K562 (cell line): ENCODE data around the gene AKAP7. TPM values are rescaled to one million over a fixed set of nuclear protein-coding genes. Genes with fewer than 3 reads are reported as not detected.

ENCODE experiments used
- ATAC-seq: fragments of 200-7000 bp; cut with Tn5 transposase; 3 replicates; pipeline ENCODE4 v1.9.1; 2020; ENCODE audit warnings: moderate library complexity
- BruUV-seq: library from RNA; stranded (reverse); fragments of 400-500 nt; replicated peaks from 2 replicates; lab custom pipeline; 2021; lab: Mats Ljungman, UMichigan
- CTCF ChIA-PET: fragments of 300-600 bp; formaldehyde crosslinking; extraction: SDS; loops from one replicate; lab custom pipeline; 2021; ENCODE audit warnings: low intra/inter-chr PET ratio; lab: Yijun Ruan, JAX
- POLR2A ChIA-PET: fragments of 300-600, 350-650 bp; sonication (Branson Sonifier 250); formaldehyde crosslinking; extraction: SDS; loops from one replicate; lab custom pipeline; 2021; ENCODE audit warnings: antibody characterized with exemption, inconsistent platforms; lab: Yijun Ruan, JAX
- DNase-seq, 4 experiments: peaks; one replicate each; pipeline versions ENCODE4 v3.0.0 to v3.0.0-alpha.2; 2011 to 2018; ENCODE audit warnings: low spot score in 3 of 4, mixed read lengths in 3 of 4; ENCODE audit errors: extremely low read depth in 1 of 4
- FAIRE-seq: peaks from 2 replicates; lab custom pipeline; 2011; peaks lifted over from hg19 to GRCh38; lab: Jason Lieb, UNC
- H2AFZ ChIP-seq: 2 replicates; pipeline ENCODE4 v1.6.0; 2011; ENCODE audit warnings: low read depth, low read length, control low read depth, inconsistent platforms
- H3K27ac ChIP-seq: fragments of 200-600 bp; 3 replicates; pipeline ENCODE4 v1.8.0; 2011; ENCODE audit warnings: low read depth, mild to moderate bottlenecking, control low read depth, inconsistent platforms, low read length, moderate library complexity, mixed read lengths; ENCODE audit errors: extremely low read depth
- H3K27me3 ChIP-seq, 2 experiments: fragments of 300-600 bp in 1 of 2; 2 replicates in 1 of 2; 3 replicates in 1 of 2; pipeline versions ENCODE4 v1.6.0 to v1.8.0; 2011; ENCODE audit warnings: inconsistent platforms in 2 of 2, low read length in 2 of 2, mild to moderate bottlenecking in 1 of 2, mixed read lengths in 1 of 2, moderate library complexity in 1 of 2; ENCODE audit not compliant: control insufficient read depth in 2 of 2, insufficient read depth in 2 of 2
- H3K36me3 ChIP-seq: fragments of 300-600 bp; 3 replicates; pipeline ENCODE4 v1.8.0; 2011; ENCODE audit warnings: mild to moderate bottlenecking, low read length, inconsistent platforms; ENCODE audit not compliant: control insufficient read depth, insufficient read depth
- H3K4me1 ChIP-seq, 2 experiments: fragments of 200-600 bp in 1 of 2; replicated peaks in 1 of 2; 2 replicates in 1 of 2; 3 replicates in 1 of 2; pipeline versions ENCODE4 v1.5.1 to v1.8.0; 2011; ENCODE audit warnings: inconsistent platforms in 2 of 2, low read length in 2 of 2, mild to moderate bottlenecking in 1 of 2, mixed read lengths in 1 of 2, moderate library complexity in 1 of 2; ENCODE audit not compliant: control insufficient read depth in 2 of 2, insufficient read depth in 2 of 2
- H3K4me2 ChIP-seq: 2 replicates; pipeline ENCODE4 v1.6.1; 2011; ENCODE audit warnings: low read length, control low read depth, inconsistent platforms, mixed read lengths; ENCODE audit not compliant: insufficient read depth
- H3K4me3 ChIP-seq: fragments of 200-600 bp; sonication (generic), shearing (Covaris generic); 2 replicates; pipeline ENCODE4 v1.5.1; 2016; ENCODE audit warnings: control low read depth, inconsistent platforms
- H3K79me2 ChIP-seq: fragments of 200-600 bp; 3 replicates; pipeline ENCODE4 v1.8.0; 2011; ENCODE audit warnings: low read length, inconsistent platforms; ENCODE audit not compliant: control insufficient read depth, insufficient read depth
- H3K9ac ChIP-seq, 2 experiments: 2 replicates each; pipeline versions ENCODE4 v1.6.0 to v1.6.1; 2011; ENCODE audit warnings: low read depth in 2 of 2, low read length in 2 of 2, control low read depth in 1 of 2, inconsistent platforms in 1 of 2, mild to moderate bottlenecking in 1 of 2, mixed read lengths in 1 of 2; ENCODE audit not compliant: insufficient read depth in 1 of 2
- H3K9me1 ChIP-seq: one replicate; pipeline ENCODE4 v1.6.0; 2011; ENCODE audit warnings: inconsistent platforms, mild to moderate bottlenecking, low read length, moderate library complexity; ENCODE audit not compliant: control insufficient read depth, insufficient read depth
- H3K9me3 ChIP-seq: replicated peaks from 2 replicates; pipeline ENCODE4 v1.5.1; 2011; ENCODE audit warnings: low read depth, low read length, inconsistent platforms; ENCODE audit not compliant: control insufficient read depth, insufficient read depth
- H4K20me1 ChIP-seq: replicated peaks from 2 replicates; pipeline ENCODE4 v1.6.1; 2011; ENCODE audit warnings: low read length, inconsistent platforms, mixed read lengths; ENCODE audit not compliant: control insufficient read depth, insufficient read depth
- BHLHE40 ChIP-seq: IDR thresholded peaks from 2 replicates; pipeline ENCODE4 v1.6.1; 2011; ENCODE audit warnings: low read length, improper control_type of control experiment
- CREB1 ChIP-seq, 2 experiments: sonication (generic) in 1 of 2; formaldehyde crosslinking in 1 of 2; IDR thresholded peaks; 2 replicates each; pipeline versions ENCODE4 v1.6.1 to v1.8.0; 2012 to 2022; ENCODE audit warnings: inconsistent platforms in 1 of 2, mild to moderate bottlenecking in 1 of 2, missing genetic modification reagents in 1 of 2, moderate library complexity in 1 of 2
- DMBX1 ChIP-seq: fragments of 250-450 bp; sonication (Bioruptor Pico); IDR thresholded peaks from 2 replicates; pipeline ENCODE4 v1.8.0; 2022; ENCODE audit warnings: inconsistent platforms, mild to moderate bottlenecking, moderate library complexity, borderline replicate concordance
- ESRRB ChIP-seq: fragments of 250-450 bp; sonication (Bioruptor Pico); IDR thresholded peaks from 2 replicates; pipeline ENCODE4 v1.5.0; 2020; ENCODE audit warnings: mild to moderate bottlenecking, moderate library complexity, borderline replicate concordance
- ETS1 ChIP-seq: conservative IDR thresholded peaks from 2 replicates; pipeline ENCODE4 v1.6.1; 2011; ENCODE audit warnings: low read depth, mild to moderate bottlenecking, low read length; ENCODE audit not compliant: control insufficient read depth
- MAX ChIP-seq: sonication (generic); formaldehyde crosslinking; IDR thresholded peaks from 2 replicates; pipeline ENCODE4 v1.9.0; 2022; ENCODE audit warnings: mild to moderate bottlenecking, missing genetic modification reagents
- MYC ChIP-seq, 2 experiments: fragments of 250-450 bp in 1 of 2; sonication (Bioruptor Pico) in 1 of 2; IDR thresholded peaks; 2 replicates each; pipeline versions ENCODE4 v1.5.1 to v1.6.1; 2012 to 2021; ENCODE audit warnings: low read depth in 2 of 2, borderline replicate concordance in 1 of 2, improper control_type of control experiment in 1 of 2, low read length in 1 of 2, mild to moderate bottlenecking in 1 of 2, moderate library complexity in 1 of 2
- NFYB ChIP-seq: IDR thresholded peaks from 2 replicates; pipeline ENCODE4 v1.6.1; 2011; ENCODE audit warnings: mild to moderate bottlenecking, moderate library complexity; ENCODE audit not compliant: insufficient read length; ENCODE audit errors: extremely low read depth
- ZBTB8A ChIP-seq: fragments of 450-650 bp; IDR thresholded peaks from 2 replicates; pipeline ENCODE4 v1.6.1; 2018; ENCODE audit warnings: mild to moderate bottlenecking, moderate library complexity; ENCODE audit not compliant: partially characterized antibody
- ZKSCAN1 ChIP-seq: fragments of 150-350 bp; IDR thresholded peaks from 2 replicates; pipeline ENCODE4 v1.6.1; 2016; ENCODE audit warnings: low read depth, low read length
- ZNF395 ChIP-seq: fragments of 200-800 bp; sonication (Bioruptor generic); IDR thresholded peaks from 2 replicates; pipeline ENCODE4 v1.6.1; 2017; ENCODE audit warnings: missing genetic modification characterization, missing compliant biosample characterization
- WGBS: fragments of 100-300 bp; shearing (Covaris generic); methylation state at CpG from one replicate; pipeline ENCODE4 v1.1.6; 2016; ENCODE audit warnings: low coverage, mixed read lengths; ENCODE audit not compliant: insufficient coverage; ENCODE audit errors: missing lambda C conversion rate; 5-methylcytosine and 5-hydroxymethylcytosine counted together
- in situ Hi-C: fragments of 300-500 bp; cut with MboI; formaldehyde crosslinking; loops from 4 replicates; pipeline ENCODE4 v1.15.0; 2018; ENCODE audit warnings: inconsistent platforms, mixed read lengths
- intact Hi-C: fragments of 100-400 bp; cut with micrococcal nuclease; formaldehyde crosslinking; loops from 2 replicates; pipeline ENCODE4 v1.14.2; 2022
- polyA plus RNA-seq, 8 experiments: library from polyadenylated mRNA; depleted of rRNA in 4 of 8; stranded (reverse) in 5 of 8; unstranded in 3 of 8; fragments of >200 nt; fragmentation: Nextera tagmentation in 2 of 8; fragmentation: Illumina TruSeq in 1 of 8; extraction: Ambion mirVana in 2 of 8; extraction: Trizol in 1 of 8; gene quantifications; 2 replicates each; pipeline versions ENCODE4 v1.2.1 to v1.2.3, GENCODE V29; 2011 to 2014; ENCODE audit warnings: inconsistent platforms in 1 of 8, missing spikeins in 1 of 8
- total RNA-seq, 7 experiments: library from RNA; depleted of rRNA in 6 of 7; stranded (reverse); fragments of >200 nt in 6 of 7; fragmentation: Illumina TruSeq in 2 of 7; extraction: Trizol in 2 of 7; gene quantifications; 2 replicates each; pipeline versions ENCODE4 v1.2.1 to v1.2.3, GENCODE V29; 2011 to 2021; ENCODE audit warnings: low replicate concordance in 1 of 7
- TF ChIP-seq, protein P1 (sequence below): IDR thresholded peaks from 3 replicates; pipeline ENCODE4 v1.6.1; 2011; ENCODE audit warnings: borderline replicate concordance, mild to moderate bottlenecking; ENCODE audit not compliant: insufficient read length, insufficient read depth
- TF ChIP-seq, protein P2 (sequence below): IDR thresholded peaks from 2 replicates; pipeline ENCODE4 v1.6.1; 2011; ENCODE audit warnings: borderline replicate concordance, low read depth, mild to moderate bottlenecking, moderate library complexity, low read length; ENCODE audit not compliant: insufficient read depth, poor library complexity, severe bottlenecking

Gene AKAP7
- total and polyA plus RNA-seq, 9 of the 15 experiments (the other 6 are each of a cell fraction or from before 2014, with no cell fraction given) = 0.82 to 2.6 (median 1.6) TPM

GRCh38 chr6:131143319-131143718 is 8.1 kb downstream of the AKAP7 start:
- Histone ChIP-seq H3K9me3 (no peaks in the 10 kb centered on the region), H3K4me1 (no peaks in the 10 kb centered on the region), H3K4me2 (no peak overlapping the region), H4K20me1 (no peaks in the 10 kb centered on the region), H3K9me1 (no peaks in the 10 kb centered on the region), H3K79me2 (no peaks in the 10 kb centered on the region), H3K27ac (no peak overlapping the region), H3K27me3 (no peaks in the 10 kb centered on the region), H3K9ac (no peak overlapping the region), H3K36me3 (no peaks in the 10 kb centered on the region), H3K4me3 (no peak overlapping the region), H2AFZ (no peak overlapping the region)
- no peak for DNase-seq
- no peak for FAIRE-seq
- ATAC-seq = no peak
- BruUV-seq = no TSS peak
- 18% methylated on average over 3 of the region's 3 CpGs for WGBS
- CTCF ChIA-PET = no interaction called here
- intact Hi-C loops (no loop called here), in situ Hi-C loops (no loop called here)
- POLR2A ChIA-PET = no interaction called here
- TF ChIP-seq, protein P1, sequence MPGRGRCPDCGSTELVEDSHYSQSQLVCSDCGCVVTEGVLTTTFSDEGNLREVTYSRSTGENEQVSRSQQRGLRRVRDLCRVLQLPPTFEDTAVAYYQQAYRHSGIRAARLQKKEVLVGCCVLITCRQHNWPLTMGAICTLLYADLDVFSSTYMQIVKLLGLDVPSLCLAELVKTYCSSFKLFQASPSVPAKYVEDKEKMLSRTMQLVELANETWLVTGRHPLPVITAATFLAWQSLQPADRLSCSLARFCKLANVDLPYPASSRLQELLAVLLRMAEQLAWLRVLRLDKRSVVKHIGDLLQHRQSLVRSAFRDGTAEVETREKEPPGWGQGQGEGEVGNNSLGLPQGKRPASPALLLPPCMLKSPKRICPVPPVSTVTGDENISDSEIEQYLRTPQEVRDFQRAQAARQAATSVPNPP = no peak
- TF ChIP-seq NFYB (no peak), ZBTB8A (no peak), ZNF395 (CRISPR knock-in tag) (no peak), ETS1 (no peak), ESRRB (CRISPR knock-in tag) (no peak), MYC (IDR thresholded peaks at IDR 0.05; ENCODE audit: low read depth, low read length) (no peak), MYC (CRISPR knock-in tag; IDR thresholded peaks at IDR 0.05; ENCODE audit: borderline replicate concordance, low read depth) (no peak), DMBX1 (CRISPR knock-in tag) (no peak), ZKSCAN1 (no peak), BHLHE40 (no peak), CREB1 (IDR thresholded peaks at IDR 0.05) (no peak), CREB1 (CRISPR knock-in tag; IDR thresholded peaks at IDR 0.05) (no peak), MAX (CRISPR knock-in tag) (no peak)
- TF ChIP-seq, protein P2, sequence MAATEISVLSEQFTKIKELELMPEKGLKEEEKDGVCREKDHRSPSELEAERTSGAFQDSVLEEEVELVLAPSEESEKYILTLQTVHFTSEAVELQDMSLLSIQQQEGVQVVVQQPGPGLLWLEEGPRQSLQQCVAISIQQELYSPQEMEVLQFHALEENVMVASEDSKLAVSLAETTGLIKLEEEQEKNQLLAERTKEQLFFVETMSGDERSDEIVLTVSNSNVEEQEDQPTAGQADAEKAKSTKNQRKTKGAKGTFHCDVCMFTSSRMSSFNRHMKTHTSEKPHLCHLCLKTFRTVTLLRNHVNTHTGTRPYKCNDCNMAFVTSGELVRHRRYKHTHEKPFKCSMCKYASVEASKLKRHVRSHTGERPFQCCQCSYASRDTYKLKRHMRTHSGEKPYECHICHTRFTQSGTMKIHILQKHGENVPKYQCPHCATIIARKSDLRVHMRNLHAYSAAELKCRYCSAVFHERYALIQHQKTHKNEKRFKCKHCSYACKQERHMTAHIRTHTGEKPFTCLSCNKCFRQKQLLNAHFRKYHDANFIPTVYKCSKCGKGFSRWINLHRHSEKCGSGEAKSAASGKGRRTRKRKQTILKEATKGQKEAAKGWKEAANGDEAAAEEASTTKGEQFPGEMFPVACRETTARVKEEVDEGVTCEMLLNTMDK = no peak
